IPS-18c (cell line): ENCODE data around the gene SRPK2.
A peak's percentile ranks its signal among the peaks of the same experiment; 100 is the strongest.
"Not testable (repeated sequence)": the region's sequence is repeated elsewhere in the genome, so short reads cannot be mapped to it uniquely, and the experiment has no call there.

ENCODE experiments used
- H3K4me3 ChIP-seq: 2 replicates; pipeline ENCODE4 v1.7.0; 2013; ENCODE audit warnings: low read depth, mild to moderate bottlenecking, low read length, moderate library complexity; ENCODE audit not compliant: insufficient read depth
- H3K9me3 ChIP-seq: one replicate; pipeline ENCODE4 v1.6.1; 2013; ENCODE audit warnings: mild to moderate bottlenecking, low read length, moderate library complexity; ENCODE audit not compliant: control insufficient read depth, insufficient read depth

Gene SRPK2

GRCh38 chr7:105389088-105389650, 448 bp upstream of the SRPK2 start:
- Histone ChIP-seq H3K4me3 (peak overlapping the region; percentile 64), H3K9me3 (peaks cover 2% of the 10 kb centered on the region)

- peak overlapping the region; percentile 86 for H3K4me3 ChIP-seq
- peaks cover 2% of the 10 kb centered on the region for H3K9me3 ChIP-seq
Measured at GRCh38 chr7:105387508-105388355, 989 bp downstream of the SRPK2 start.

- Histone ChIP-seq H3K9me3 (no peaks in the 10 kb centered on the region), H3K4me3 (no peak overlapping the region)
Measured at GRCh38 chr7:105377903-105378302, 10.8 kb downstream of the SRPK2 start.

- H3K4me3 ChIP-seq: no peak overlapping the region
- H3K9me3 ChIP-seq: no peaks in the 10 kb centered on the region
Measured at GRCh38 chr7:105376908-105377533, 11.7 kb downstream of the SRPK2 start.

- no peak overlapping the region for H3K4me3 ChIP-seq
- no peaks in the 10 kb centered on the region for H3K9me3 ChIP-seq
Measured at GRCh38 chr7:105369944-105370343, 18.8 kb downstream of the SRPK2 start.

- no peak overlapping the region for H3K4me3 ChIP-seq
- H3K9me3 ChIP-seq: no peaks in the 10 kb centered on the region
Measured at GRCh38 chr7:105367458-105367857, 21.3 kb downstream of the SRPK2 start.

- H3K4me3 ChIP-seq: no peak overlapping the region
- H3K9me3 ChIP-seq: no peaks in the 10 kb centered on the region
Measured at GRCh38 chr7:105365541-105366534, 22.9 kb downstream of the SRPK2 start.

GRCh38 chr7:105364684-105365083, 24.0 kb downstream of the SRPK2 start:
- H3K4me3 ChIP-seq: no peak overlapping the region
- H3K9me3 ChIP-seq: no peaks in the 10 kb centered on the region

- not testable (repeated sequence) for H3K4me3 ChIP-seq, H3K9me3 ChIP-seq
Measured at GRCh38 chr7:105363657-105364056, 25.1 kb downstream of the SRPK2 start.

GRCh38 chr7:105362685-105363084, 26.0 kb downstream of the SRPK2 start:
- H3K9me3 ChIP-seq, H3K4me3 ChIP-seq: not testable (repeated sequence)

- H3K4me3 ChIP-seq, H3K9me3 ChIP-seq: not testable (repeated sequence)
Measured at GRCh38 chr7:105361995-105362394, 26.7 kb downstream of the SRPK2 start.

GRCh38 chr7:105360149-105360548, 28.6 kb downstream of the SRPK2 start:
- H3K9me3 ChIP-seq, H3K4me3 ChIP-seq: not testable (repeated sequence)

- H3K9me3 ChIP-seq: no peaks in the 10 kb centered on the region
- no peak overlapping the region for H3K4me3 ChIP-seq
Measured at GRCh38 chr7:105355701-105356100, 33.0 kb downstream of the SRPK2 start.

GRCh38 chr7:105354383-105354782, 34.3 kb downstream of the SRPK2 start:
- H3K4me3 ChIP-seq: no peak overlapping the region

GRCh38 chr7:105353752-105354328, 34.9 kb downstream of the SRPK2 start:
- H3K4me3 ChIP-seq: no peak overlapping the region
- H3K9me3 ChIP-seq: no peaks in the 10 kb centered on the region

More at GRCh38 chr7:105354383-105354782, 34.3 kb downstream of the SRPK2 start:
- no peaks in the 10 kb centered on the region for H3K9me3 ChIP-seq

GRCh38 chr7:105352901-105353668, 35.6 kb downstream of the SRPK2 start:
- H3K4me3 ChIP-seq: no peak overlapping the region
- no peaks in the 10 kb centered on the region for H3K9me3 ChIP-seq
